Ascending aorta (tissue), 2 donors: ENCODE results near the gene PTPRB. TPM values are rescaled to one million over a fixed set of nuclear protein-coding genes. Genes with fewer than 3 reads are reported as not detected.

Experiments used
- DNase-seq, 2 donors: peaks; one replicate each; pipeline ENCODE4 v3.0.0-alpha.2; 2019; ENCODE audit warnings: low spot score in 2 of 2
- H3K27ac ChIP-seq, 2 donors: fragments of 200-600 bp; sonication (generic); one replicate each; pipeline ENCODE4 v1.5.1; 2016 to 2017; ENCODE audit warnings: mild to moderate bottlenecking in 1 of 2
- H3K27me3 ChIP-seq: fragments of 200-600 bp; sonication (generic); one replicate; pipeline ENCODE4 v1.5.1; 2017
- H3K36me3 ChIP-seq, 2 donors: fragments of 200-600 bp; sonication (generic); one replicate each; pipeline ENCODE4 v1.5.1; 2016
- H3K4me1 ChIP-seq, 2 donors: fragments of 200-600 bp; sonication (generic); one replicate each; pipeline ENCODE4 v1.5.1; 2016 to 2017; ENCODE audit warnings: mild to moderate bottlenecking in 1 of 2
- H3K4me3 ChIP-seq, 2 donors: fragments of 200-600 bp; sonication (generic); one replicate each; pipeline ENCODE4 v1.5.1; 2016 to 2017; ENCODE audit warnings: mild to moderate bottlenecking in 1 of 2
- H3K9me3 ChIP-seq, 2 donors: fragments of 200-600 bp; sonication (generic); one replicate each; pipeline ENCODE4 v1.5.1; 2016
- intact Hi-C: fragments of 100-400 bp; cut with DNase I; formaldehyde crosslinking; loops from one replicate; pipeline ENCODE4 v1.15.1; 2023
- total RNA-seq: library from RNA; depleted of rRNA; stranded (reverse); fragments of >200 nt; gene quantifications from one replicate; pipeline ENCODE4 v1.1.0, GENCODE V29; 2016
- TF ChIP-seq, protein P1 (sequence below), 3 experiments: fragments of 200-600 bp in 2 of 3; fragments of 450-650 bp in 1 of 3; sonication (generic) in 2 of 3; IDR thresholded peaks; one replicate each; pipeline ENCODE4 v1.5.1; 2016 to 2019; ENCODE audit warnings: antibody characterized with exemption in 3 of 3, mild to moderate bottlenecking in 1 of 3, moderate library complexity in 1 of 3

PTPRB gene
- total RNA-seq, 1 donor from 2014 or later, result 49.5 TPM

DNA sequence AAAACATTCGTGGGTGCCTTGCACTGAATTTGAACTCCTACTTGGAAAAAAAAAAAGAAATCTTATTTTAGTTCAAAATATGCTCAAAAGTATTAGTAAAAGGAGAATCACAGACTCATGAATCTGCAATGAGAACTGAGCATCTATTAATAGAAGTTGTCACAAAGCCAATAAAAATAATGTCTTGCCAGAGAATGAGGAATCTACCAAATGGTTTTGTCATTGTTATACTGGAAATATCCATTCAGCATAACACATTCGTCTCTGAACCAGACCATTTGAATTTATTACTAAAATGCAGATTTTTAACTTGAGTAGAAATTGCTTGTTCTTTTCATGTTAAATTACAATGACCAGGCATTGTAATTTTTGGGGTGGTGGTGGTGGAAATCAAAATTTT is 11.6 kb upstream of the PTPRB start:
- Histone ChIP-seq H3K36me3 (no peaks in the 10 kb centered on the region), H3K27ac (peak overlapping the region in 1 of 2 donors; percentile 21), H3K4me1 (peaks cover 0 to 6% of the 10 kb centered on the region in 2 donors), H3K4me3 (no peak overlapping the region), H3K27me3 (no peaks in the 10 kb centered on the region), H3K9me3 (no peaks in the 10 kb centered on the region)
- intact Hi-C loops, result no loop called here
- TF ChIP-seq, protein P1, sequence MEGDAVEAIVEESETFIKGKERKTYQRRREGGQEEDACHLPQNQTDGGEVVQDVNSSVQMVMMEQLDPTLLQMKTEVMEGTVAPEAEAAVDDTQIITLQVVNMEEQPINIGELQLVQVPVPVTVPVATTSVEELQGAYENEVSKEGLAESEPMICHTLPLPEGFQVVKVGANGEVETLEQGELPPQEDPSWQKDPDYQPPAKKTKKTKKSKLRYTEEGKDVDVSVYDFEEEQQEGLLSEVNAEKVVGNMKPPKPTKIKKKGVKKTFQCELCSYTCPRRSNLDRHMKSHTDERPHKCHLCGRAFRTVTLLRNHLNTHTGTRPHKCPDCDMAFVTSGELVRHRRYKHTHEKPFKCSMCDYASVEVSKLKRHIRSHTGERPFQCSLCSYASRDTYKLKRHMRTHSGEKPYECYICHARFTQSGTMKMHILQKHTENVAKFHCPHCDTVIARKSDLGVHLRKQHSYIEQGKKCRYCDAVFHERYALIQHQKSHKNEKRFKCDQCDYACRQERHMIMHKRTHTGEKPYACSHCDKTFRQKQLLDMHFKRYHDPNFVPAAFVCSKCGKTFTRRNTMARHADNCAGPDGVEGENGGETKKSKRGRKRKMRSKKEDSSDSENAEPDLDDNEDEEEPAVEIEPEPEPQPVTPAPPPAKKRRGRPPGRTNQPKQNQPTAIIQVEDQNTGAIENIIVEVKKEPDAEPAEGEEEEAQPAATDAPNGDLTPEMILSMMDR (IDR thresholded peaks at IDR 0.05), result no peak
- no peak for DNase-seq

DNA sequence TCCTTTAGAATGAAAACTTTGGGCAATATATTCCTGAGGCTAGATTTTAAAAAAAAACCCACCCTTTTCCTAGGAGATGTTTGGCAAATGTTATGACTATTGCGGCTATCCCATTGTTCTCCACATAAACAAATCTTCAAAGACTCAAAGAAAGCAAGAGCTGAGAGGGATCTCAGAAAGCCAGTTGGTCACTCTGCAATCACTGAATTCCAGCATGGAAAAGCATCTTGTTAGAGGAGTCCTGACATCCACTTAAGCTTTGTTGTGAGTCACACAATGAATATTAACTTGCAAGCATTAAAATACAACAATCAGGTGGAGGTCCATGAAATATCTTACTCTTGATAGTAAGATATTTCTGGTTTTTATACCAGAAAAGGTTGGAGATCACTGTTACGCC is 11.0 kb upstream of the PTPRB start:
- DNase-seq, result no peak
- Histone ChIP-seq H3K4me3 (no peak overlapping the region), H3K36me3 (no peaks in the 10 kb centered on the region), H3K9me3 (no peaks in the 10 kb centered on the region), H3K4me1 (peaks cover 0 to 6% of the 10 kb centered on the region in 2 donors), H3K27ac (peak overlapping the region in 1 of 2 donors; percentile 21), H3K27me3 (no peaks in the 10 kb centered on the region)
- TF ChIP-seq, protein P1 (IDR thresholded peaks at IDR 0.05), result no peak
- intact Hi-C loops, result no loop called here

DNA sequence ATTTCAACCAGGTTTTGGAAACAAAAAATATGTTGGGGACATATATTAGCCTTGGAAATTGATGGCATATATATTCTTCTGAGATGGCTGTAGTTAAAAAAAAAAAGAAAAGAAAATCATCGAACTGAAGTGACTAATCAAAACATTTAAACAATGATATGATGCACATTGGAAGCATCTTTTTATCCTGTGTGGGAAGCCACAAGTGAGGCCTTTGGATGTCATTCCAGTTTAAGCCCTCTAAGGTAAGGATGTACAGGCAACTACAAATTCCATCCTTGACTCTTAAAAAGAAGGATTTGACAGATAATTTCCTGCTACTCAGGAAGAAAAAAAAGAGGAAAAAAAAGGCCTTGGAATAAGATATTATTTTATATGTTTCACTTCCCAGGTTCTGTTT is 9.6 kb upstream of the PTPRB start:
- intact Hi-C loops, result no loop called here
- no peak overlapping the region for H3K27ac ChIP-seq

DNA sequence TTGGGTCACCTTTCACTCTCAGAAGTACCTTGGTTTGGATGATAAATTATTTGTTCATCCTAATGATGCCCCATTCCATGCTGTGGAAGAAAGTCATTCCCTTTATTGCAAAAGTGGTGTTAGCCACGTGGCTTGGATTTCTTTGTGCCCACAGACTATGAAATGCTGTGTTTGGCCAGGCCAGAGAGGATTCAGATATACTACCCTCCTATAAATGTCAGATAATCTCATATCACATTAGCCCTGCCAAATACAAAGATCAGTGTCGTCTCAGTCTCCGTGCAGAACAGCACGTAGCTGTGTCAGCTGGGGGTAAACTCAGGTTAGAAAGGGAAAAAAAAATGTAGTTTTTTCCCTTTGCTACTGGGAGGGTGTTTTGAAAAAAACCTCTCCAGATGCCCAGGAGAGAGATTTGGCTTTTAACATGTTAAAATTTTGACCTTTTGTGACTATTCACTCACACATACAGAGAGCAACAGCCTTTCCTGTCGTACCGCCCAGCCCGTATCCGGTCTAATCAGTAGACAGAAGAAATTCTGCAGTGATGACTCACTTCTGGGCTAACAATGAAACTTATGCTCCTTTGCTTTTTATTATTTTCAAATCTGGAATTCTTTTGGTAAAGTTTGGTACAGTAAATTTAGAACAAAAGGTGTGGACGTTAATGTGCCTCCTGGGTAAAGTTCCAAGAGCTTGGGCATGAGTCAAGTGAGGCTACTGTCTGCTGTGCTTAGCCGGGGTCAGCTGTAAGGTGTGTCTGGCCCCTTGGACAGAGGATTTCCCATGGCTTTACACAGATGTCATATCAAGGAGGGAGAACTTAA is 8.5 kb upstream of the PTPRB start:
- no peaks in the 10 kb centered on the region for H3K27me3 ChIP-seq
- H3K9me3 ChIP-seq, result no peaks in the 10 kb centered on the region
- H3K4me1 ChIP-seq, result peaks cover 0 to 6% of the 10 kb centered on the region in 2 donors
- H3K27ac ChIP-seq, result peak overlapping the region in 1 of 2 donors; percentile 15
- H3K36me3 ChIP-seq, result no peaks in the 10 kb centered on the region
- DNase-seq, result peak in 1 of 2 donors; percentile 80
- peak overlapping the region; percentile 5 to 36 for H3K4me3 ChIP-seq
- TF ChIP-seq, protein P1 (IDR thresholded peaks at IDR 0.05), result no peak
- intact Hi-C loops, result no loop called here

More for the DNA sequence above, 9.6 kb upstream of the PTPRB start:
- DNase-seq, result no peak
- H3K36me3 ChIP-seq, result no peaks in the 10 kb centered on the region
- H3K27me3 ChIP-seq, result no peaks in the 10 kb centered on the region
- TF ChIP-seq, protein P1 (IDR thresholded peaks at IDR 0.05), result no peak
- no peaks in the 10 kb centered on the region for H3K9me3 ChIP-seq
- no peak overlapping the region for H3K4me3 ChIP-seq
- H3K4me1 ChIP-seq, result peaks cover 0 to 6% of the 10 kb centered on the region in 2 donors

DNA sequence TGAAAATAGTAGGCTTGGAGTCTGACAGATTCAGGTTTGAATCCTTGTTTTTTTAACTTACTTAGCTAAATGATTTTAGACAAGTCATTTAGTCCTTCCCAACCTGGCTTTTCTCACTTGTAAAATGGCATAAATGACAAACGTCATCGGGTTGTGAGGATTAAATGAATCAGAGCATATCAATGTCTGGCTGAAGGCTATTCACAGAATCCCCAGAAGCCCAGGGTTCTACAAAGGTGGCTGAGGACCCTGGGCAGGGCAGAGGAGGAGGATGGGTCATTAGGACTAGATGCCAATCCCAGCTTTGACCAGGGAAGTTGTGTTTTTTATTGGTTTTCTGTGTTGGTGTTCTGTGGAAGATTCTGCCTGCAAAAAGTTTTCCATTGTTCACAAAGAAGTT is 7.6 kb upstream of the PTPRB start:
- Histone ChIP-seq H3K27ac (no peak overlapping the region), H3K27me3 (no peaks in the 10 kb centered on the region), H3K36me3 (no peaks in the 10 kb centered on the region), H3K4me3 (no peak overlapping the region), H3K4me1 (peaks cover 0 to 6% of the 10 kb centered on the region in 2 donors), H3K9me3 (no peaks in the 10 kb centered on the region)
- no peak for DNase-seq
- intact Hi-C loops, result no loop called here
- TF ChIP-seq, protein P1 (IDR thresholded peaks at IDR 0.05), result no peak
